ENCODE data around the gene GOLT1B. TPM values are rescaled to one million over a fixed set of nuclear protein-coding genes. Genes with fewer than 3 reads are reported as not detected.

The GOLT1B gene
- total and polyA plus RNA-seq, 9 of the 15 experiments (the other 6 are each of a cell fraction or from before 2014, with no cell fraction given): 9.4 to 66.1 (median 26.7) TPM

GRCh38 chr12:21476949-21477348 lies 24.6 kb upstream of the GOLT1B start:
- peaks cover 46% of the 10 kb centered on the region for H3K36me3 ChIP-seq (ENCODE audit: control insufficient read depth, insufficient read depth, low read length)
- intact Hi-C loops (cut with micrococcal nuclease) (no loop called here), in situ Hi-C loops (cut with MboI) (no loop called here)
- no peak overlapping the region for H3K4me3 ChIP-seq
- no peak overlapping the region for H3K9ac ChIP-seq (ENCODE audit: insufficient read depth in 1 of 2, low read depth in 2 of 2, low read length in 2 of 2)
- H2AFZ ChIP-seq (ENCODE audit: low read depth, low read length): no peak overlapping the region
- H3K79me2 ChIP-seq (ENCODE audit: control insufficient read depth, insufficient read depth, low read length): no peaks in the 10 kb centered on the region
- WGBS (ENCODE audit: insufficient coverage, low coverage, missing lambda C conversion rate): 97% methylated on average over 3 of the region's 3 CpGs
- no peak for ATAC-seq
- ChIA-PET POLR2A (no interaction called here), CTCF (ENCODE audit: low intra/inter-chr PET ratio) (no interaction called here)
- no peak overlapping the region for H3K27ac ChIP-seq (ENCODE audit: extremely low read depth, low read depth, low read length)
- no peaks in the 10 kb centered on the region for H3K27me3 ChIP-seq (ENCODE audit: control insufficient read depth in 2 of 2, insufficient read depth in 2 of 2, low read length in 2 of 2)
- no peak for FAIRE-seq
- no peaks in the 10 kb centered on the region for H3K9me3 ChIP-seq (replicated peaks; ENCODE audit: control insufficient read depth, insufficient read depth, low read depth, low read length)
- TF ChIP-seq RBM25 (IDR thresholded peaks at IDR 0.05; ENCODE audit: low read depth, low read length, severe bottlenecking): no peak
- no peak for TF ChIP-seq PHF20 (IDR thresholded peaks at IDR 0.05; ENCODE audit: partially characterized antibody)
- TF ChIP-seq ATF7 (IDR thresholded peaks at IDR 0.05): no peak
- no peak for TF ChIP-seq NFXL1 (CRISPR knock-in tag; IDR thresholded peaks at IDR 0.05)
- TF ChIP-seq TCF3 (CRISPR knock-in tag; IDR thresholded peaks at IDR 0.05): no peak
- no peak for TF ChIP-seq E2F5 (CRISPR knock-in tag; IDR thresholded peaks at IDR 0.05)
- TF ChIP-seq NONO (IDR thresholded peaks at IDR 0.05; ENCODE audit: low read depth in 2 of 2, low read length in 1 of 2): no peak
- no TSS peak for BruUV-seq (replicated peaks)
- no peak overlapping the region for H3K4me2 ChIP-seq (ENCODE audit: insufficient read depth, low read length)
- no peaks in the 10 kb centered on the region for H4K20me1 ChIP-seq (replicated peaks; ENCODE audit: control insufficient read depth, insufficient read depth, low read length)
- no peak for DNase-seq (ENCODE audit: extremely low read depth in 1 of 4, low spot score in 3 of 4)
- H3K9me1 ChIP-seq (ENCODE audit: control insufficient read depth, insufficient read depth, low read length): no peaks in the 10 kb centered on the region
- H3K4me1 ChIP-seq (replicated peaks in 1 of 2; ENCODE audit: control insufficient read depth in 2 of 2, insufficient read depth in 2 of 2, low read length in 2 of 2): no peaks in the 10 kb centered on the region

Measured in K562 (cell line).